Measurements from ENCODE around the gene NEK1. TPM values are rescaled to one million over a fixed set of nuclear protein-coding genes. Genes with fewer than 3 reads are reported as not detected.

The NEK1 gene
- total and polyA plus RNA-seq, 2 donors (not counting 3 experiments of a cell fraction or from before 2014, with no cell fraction given), result 2.6 to 10.1 TPM

DNA sequence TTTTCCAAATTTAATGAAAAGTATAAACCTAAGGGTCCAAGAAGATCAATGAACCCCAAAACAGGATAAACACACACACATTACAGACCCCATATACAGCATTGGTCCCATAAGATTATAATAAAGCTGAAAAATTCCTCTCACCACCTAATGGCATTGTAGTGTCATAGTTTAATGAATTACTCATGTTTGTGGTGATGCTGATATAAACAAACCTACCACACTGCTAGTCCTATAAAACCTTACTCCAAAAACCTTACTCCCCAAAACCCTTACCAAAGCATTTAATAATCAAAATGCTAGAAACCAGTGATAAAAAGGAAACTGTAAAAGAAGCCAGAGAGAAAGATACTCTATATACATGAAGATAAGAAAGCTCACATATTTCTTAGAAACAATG, 193.5 kb downstream of the NEK1 start:
- peaks cover 3% of the 10 kb centered on the region for H3K9me1 ChIP-seq (replicated peaks; ENCODE audit: control insufficient read depth, extremely low read depth, insufficient read depth, low read length)
- no peaks in the 10 kb centered on the region for H3K36me3 ChIP-seq (ENCODE audit: control insufficient read depth in 2 of 2, extremely low read depth in 1 of 2, insufficient read depth in 2 of 2, low read length in 2 of 2)
- H3K79me2 ChIP-seq (ENCODE audit: control insufficient read depth, insufficient read depth, low read length), result no peaks in the 10 kb centered on the region
- CTCF ChIA-PET, result interaction anchor here (1.4 kb wide), 1 partner anchor 14 kb away, joined by 4 read pairs; no protein-coding TSS in a partner anchor
- no peak overlapping the region for H3K4me3 ChIP-seq (replicated peaks in 1 of 3; ENCODE audit: insufficient read depth in 1 of 3, low read depth in 1 of 3, low read length in 3 of 3)
- no peak for DNase-seq (ENCODE audit: low read depth, low spot score)
- TF ChIP-seq, protein P1, sequence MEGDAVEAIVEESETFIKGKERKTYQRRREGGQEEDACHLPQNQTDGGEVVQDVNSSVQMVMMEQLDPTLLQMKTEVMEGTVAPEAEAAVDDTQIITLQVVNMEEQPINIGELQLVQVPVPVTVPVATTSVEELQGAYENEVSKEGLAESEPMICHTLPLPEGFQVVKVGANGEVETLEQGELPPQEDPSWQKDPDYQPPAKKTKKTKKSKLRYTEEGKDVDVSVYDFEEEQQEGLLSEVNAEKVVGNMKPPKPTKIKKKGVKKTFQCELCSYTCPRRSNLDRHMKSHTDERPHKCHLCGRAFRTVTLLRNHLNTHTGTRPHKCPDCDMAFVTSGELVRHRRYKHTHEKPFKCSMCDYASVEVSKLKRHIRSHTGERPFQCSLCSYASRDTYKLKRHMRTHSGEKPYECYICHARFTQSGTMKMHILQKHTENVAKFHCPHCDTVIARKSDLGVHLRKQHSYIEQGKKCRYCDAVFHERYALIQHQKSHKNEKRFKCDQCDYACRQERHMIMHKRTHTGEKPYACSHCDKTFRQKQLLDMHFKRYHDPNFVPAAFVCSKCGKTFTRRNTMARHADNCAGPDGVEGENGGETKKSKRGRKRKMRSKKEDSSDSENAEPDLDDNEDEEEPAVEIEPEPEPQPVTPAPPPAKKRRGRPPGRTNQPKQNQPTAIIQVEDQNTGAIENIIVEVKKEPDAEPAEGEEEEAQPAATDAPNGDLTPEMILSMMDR (IDR thresholded peaks at IDR 0.05; ENCODE audit: extremely low read depth in 1 of 2, insufficient read depth in 1 of 2, low read depth in 1 of 2, low read length in 2 of 2), result no peak
- no peak for TF ChIP-seq POLR2A (IDR thresholded peaks at IDR 0.05; ENCODE audit: low read depth, low read length)
- no peak for TF ChIP-seq MYC (IDR thresholded peaks at IDR 0.05; ENCODE audit: low read depth, low read length)
- no peak for TF ChIP-seq JUN (IDR thresholded peaks at IDR 0.05; ENCODE audit: borderline replicate concordance, insufficient read depth, insufficient read length, low read depth)
- H3K4me2 ChIP-seq (ENCODE audit: insufficient read depth, low read length), result no peak overlapping the region
- dilution Hi-C loops (cut with MboI; ENCODE audit: extremely low pct_ligation_motif_present, low sequenced_read_pairs) (no loop called here), intact Hi-C loops (cut with micrococcal nuclease) (no loop called here)
- H2AFZ ChIP-seq (ENCODE audit: low read depth, low read length), result no peak overlapping the region
- no TSS peak for BruUV-seq (replicated peaks)
- no peaks in the 10 kb centered on the region for H3K4me1 ChIP-seq (ENCODE audit: control insufficient read depth, extremely low read depth, insufficient read depth, low read length)
- H3K9me3 ChIP-seq (replicated peaks; ENCODE audit: control insufficient read depth, insufficient read depth, low read length), result no peaks in the 10 kb centered on the region
- no peaks in the 10 kb centered on the region for H3K27me3 ChIP-seq (ENCODE audit: control insufficient read depth in 2 of 2, insufficient read depth in 2 of 2, low read length in 2 of 2)
- POLR2A ChIA-PET, result no interaction called here
- H4K20me1 ChIP-seq (replicated peaks; ENCODE audit: control insufficient read depth, extremely low read depth, insufficient read depth, low read length), result no peaks in the 10 kb centered on the region
- no peak overlapping the region for H3K9ac ChIP-seq (replicated peaks; ENCODE audit: extremely low read depth, insufficient read depth, low read length)
- FAIRE-seq, result no peak
- no peak overlapping the region for H3K27ac ChIP-seq (ENCODE audit: insufficient read depth, low read depth, low read length)

DNA sequence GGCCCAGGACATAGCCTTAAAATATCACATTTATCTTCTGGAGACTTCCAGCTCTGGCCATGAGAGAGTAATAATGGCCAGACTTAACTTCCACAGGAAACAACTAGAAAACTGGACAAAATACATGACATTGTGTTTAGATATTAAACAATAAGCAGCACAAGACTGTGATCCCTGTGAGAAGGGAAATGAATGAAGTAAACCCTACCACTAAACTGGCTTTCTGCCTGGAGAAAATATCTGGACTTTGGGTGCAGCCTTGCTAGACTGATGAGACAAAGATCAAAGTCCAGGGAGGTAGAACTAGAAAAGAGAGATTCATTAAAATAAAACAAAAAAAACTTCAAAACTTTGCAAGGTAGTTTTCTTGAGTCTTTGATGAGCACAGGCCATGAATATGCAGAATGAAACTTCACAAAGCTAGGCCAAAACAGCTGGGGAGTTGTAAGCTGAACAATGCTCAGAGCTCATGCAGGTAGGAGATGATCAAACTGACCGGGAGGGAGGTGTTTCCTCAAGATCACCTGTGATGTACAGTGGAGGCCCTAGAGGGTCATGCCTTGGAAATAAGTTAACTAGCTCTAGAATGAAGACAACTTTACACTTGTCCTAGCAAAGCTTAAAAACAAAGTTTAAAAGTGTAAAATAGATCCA, 194.6 kb downstream of the NEK1 start:
- no peak overlapping the region for H3K4me3 ChIP-seq (replicated peaks in 1 of 3; ENCODE audit: insufficient read depth in 1 of 3, low read depth in 1 of 3, low read length in 3 of 3)
- no peaks in the 10 kb centered on the region for H3K79me2 ChIP-seq (ENCODE audit: control insufficient read depth, insufficient read depth, low read length)
- H3K9me3 ChIP-seq (replicated peaks; ENCODE audit: control insufficient read depth, insufficient read depth, low read length), result no peaks in the 10 kb centered on the region
- TF ChIP-seq JUN (IDR thresholded peaks at IDR 0.05; ENCODE audit: borderline replicate concordance, insufficient read depth, insufficient read length, low read depth) (no peak), MYC (IDR thresholded peaks at IDR 0.05; ENCODE audit: low read depth, low read length) (no peak), EZH2 (IDR thresholded peaks at IDR 0.05; ENCODE audit: borderline replicate concordance, low read depth, low read length, severe bottlenecking) (no peak), POLR2A (IDR thresholded peaks at IDR 0.05; ENCODE audit: low read depth, low read length) (no peak), FOS (IDR thresholded peaks at IDR 0.05; ENCODE audit: borderline replicate concordance, insufficient read depth, low read length) (no peak), GATA2 (IDR thresholded peaks at IDR 0.05; ENCODE audit: insufficient read depth, insufficient read length, low read depth, low read length) (no peak), POLR2AphosphoS5 (IDR thresholded peaks at IDR 0.05; ENCODE audit: insufficient read depth, low read depth, low read length) (no peak)
- TF ChIP-seq, protein P2, sequence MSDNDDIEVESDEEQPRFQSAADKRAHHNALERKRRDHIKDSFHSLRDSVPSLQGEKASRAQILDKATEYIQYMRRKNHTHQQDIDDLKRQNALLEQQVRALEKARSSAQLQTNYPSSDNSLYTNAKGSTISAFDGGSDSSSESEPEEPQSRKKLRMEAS (IDR thresholded peaks at IDR 0.05; ENCODE audit: insufficient read depth, insufficient read length), result no peak
- TF ChIP-seq, protein P1 (IDR thresholded peaks at IDR 0.05; ENCODE audit: extremely low read depth in 1 of 2, insufficient read depth in 1 of 2, low read depth in 1 of 2, low read length in 2 of 2), result no peak
- intact Hi-C loops (cut with micrococcal nuclease) (no loop called here), dilution Hi-C loops (cut with MboI; ENCODE audit: extremely low pct_ligation_motif_present, low sequenced_read_pairs) (no loop called here)
- DNase-seq (ENCODE audit: low read depth, low spot score) (peak; percentile 64), FAIRE-seq (peak; percentile 44)
- H3K4me1 ChIP-seq (ENCODE audit: control insufficient read depth, extremely low read depth, insufficient read depth, low read length), result no peaks in the 10 kb centered on the region
- no peaks in the 10 kb centered on the region for H3K36me3 ChIP-seq (ENCODE audit: control insufficient read depth in 2 of 2, extremely low read depth in 1 of 2, insufficient read depth in 2 of 2, low read length in 2 of 2)
- no peaks in the 10 kb centered on the region for H4K20me1 ChIP-seq (replicated peaks; ENCODE audit: control insufficient read depth, extremely low read depth, insufficient read depth, low read length)
- CTCF ChIA-PET, result interaction anchor here (1.0 to 1.6 kb wide), 3 partner anchors 13 to 302 kb away, joined by 3 to 5 read pairs (median 4); no protein-coding TSS in a partner anchor
- no peak overlapping the region for H2AFZ ChIP-seq (ENCODE audit: low read depth, low read length)
- H3K27ac ChIP-seq (ENCODE audit: insufficient read depth, low read depth, low read length), result no peak overlapping the region
- POLR2A ChIA-PET, result no interaction called here
- H3K9me1 ChIP-seq (replicated peaks; ENCODE audit: control insufficient read depth, extremely low read depth, insufficient read depth, low read length), result peaks cover 3% of the 10 kb centered on the region
- no peaks in the 10 kb centered on the region for H3K27me3 ChIP-seq (ENCODE audit: control insufficient read depth in 2 of 2, insufficient read depth in 2 of 2, low read length in 2 of 2)
- no peak overlapping the region for H3K9ac ChIP-seq (replicated peaks; ENCODE audit: extremely low read depth, insufficient read depth, low read length)
- no peak overlapping the region for H3K4me2 ChIP-seq (ENCODE audit: insufficient read depth, low read length)
- BruUV-seq (replicated peaks), result no TSS peak

Measured in endothelial cell of umbilical vein (primary cell).